ENCODE data around the gene CSTPP1. TPM values are rescaled to one million over a fixed set of nuclear protein-coding genes. Genes with fewer than 3 reads are reported as not detected.

Gene CSTPP1
- total and polyA plus RNA-seq, 2 of the 4 experiments (the other 2 are of a cell fraction): 22.0 to 35.7 TPM

DNA sequence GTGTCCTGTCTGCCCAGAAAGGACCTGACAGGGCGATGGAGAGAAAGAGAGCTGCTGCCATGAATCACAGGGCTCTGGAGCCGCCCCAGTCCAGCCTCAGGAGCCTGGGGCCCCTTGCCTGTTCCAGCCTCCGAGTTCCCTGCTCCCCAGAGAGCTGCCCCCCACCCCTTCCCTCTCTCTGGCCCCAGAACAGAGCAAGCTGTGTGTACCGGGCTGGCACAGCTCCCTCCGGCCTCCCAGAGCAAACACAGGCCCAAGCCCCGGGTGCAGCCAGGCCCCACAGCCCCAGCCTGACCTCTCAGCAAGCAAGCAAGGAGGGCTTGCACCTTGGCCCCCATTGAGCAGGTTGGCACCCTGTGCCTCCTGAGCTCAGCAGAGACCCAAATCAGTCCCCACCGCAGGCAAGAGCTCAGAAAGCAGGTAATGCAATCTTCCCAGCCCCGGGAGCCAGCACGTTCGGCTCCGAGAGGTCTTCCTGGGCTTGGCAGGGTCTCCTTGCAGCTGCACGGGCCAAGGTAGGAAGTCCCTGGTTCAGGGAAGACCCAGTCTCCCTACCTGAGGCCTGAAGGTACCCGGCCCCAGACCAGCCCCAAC is 248.2 kb downstream of the CSTPP1 start:
- Histone ChIP-seq H3K79me1 (ENCODE audit: low read depth in 1 of 2, low read length in 2 of 2) (peaks cover 4 to 27% of the 10 kb centered on the region in 2 experiments; a peak in 2 of 4 replicates), H2AFZ (replicated peaks; ENCODE audit: low read length, poor library complexity) (peak overlapping the region; percentile 95), H3K4me3 (ENCODE audit: insufficient read depth, low read depth, low read length) (peak overlapping the region; percentile 94), H3K27me3 (ENCODE audit: control insufficient read depth, insufficient read depth, low read length) (no peaks in the 10 kb centered on the region), H3K9ac (ENCODE audit: low read depth, low read length) (peak overlapping the region; percentile 72), H3K23ac (ENCODE audit: low read depth, low read length) (peak overlapping the region; percentile 60; the same call in 1 of the 2 replicates), H3K9me1 (ENCODE audit: insufficient read depth, low read length) (no peaks in the 10 kb centered on the region), H3K9me3 (ENCODE audit: control insufficient read depth, insufficient read depth, low read length) (no peaks in the 10 kb centered on the region), H2BK120ac (ENCODE audit: low read depth, low read length) (peak overlapping the region; percentile 38; the same call in 1 of the 2 replicates), H4K91ac (ENCODE audit: insufficient read depth, low read depth, low read length) (peak overlapping the region; percentile 21; the same call in 1 of the 2 replicates), H2BK20ac (ENCODE audit: low read depth, low read length) (no peak overlapping the region), H3K14ac (replicated peaks; ENCODE audit: low read depth, low read length) (peak overlapping the region; percentile 48; the same call in 1 of the 2 replicates), H4K20me1 (ENCODE audit: insufficient read depth, low read length) (peaks cover 4% of the 10 kb centered on the region; the same call in 1 of the 2 replicates), H3K18ac (ENCODE audit: low read depth, low read length) (peak overlapping the region; percentile 20; the same call in 1 of the 2 replicates), H2AK5ac (ENCODE audit: low read depth, low read length) (peak overlapping the region; percentile 27; the same call in 1 of the 2 replicates), H3K4me1 (ENCODE audit: control insufficient read depth, insufficient read depth, low read length) (peaks cover 18% of the 10 kb centered on the region), H3K36me3 (ENCODE audit: control insufficient read depth, insufficient read depth, low read length) (peaks cover 10% of the 10 kb centered on the region; the same call in 1 of the 2 replicates), H4K8ac (ENCODE audit: low read depth in 2 of 2, low read length in 2 of 2) (peak overlapping the region; percentile 42 to 90; a peak in 2 of 4 replicates), H3K56ac (ENCODE audit: extremely low read depth, insufficient read depth, low read length) (no peak overlapping the region), H2BK5ac (ENCODE audit: low read depth, low read length, poor library complexity, severe bottlenecking) (no peak overlapping the region), H3K27ac (ENCODE audit: insufficient read depth, low read length) (peak overlapping the region; percentile 48), H3K4me2 (ENCODE audit: low read depth, low read length) (peak overlapping the region; percentile 94), H2BK15ac (ENCODE audit: low read depth, low read length) (no peak overlapping the region), H3K4ac (ENCODE audit: low read depth, low read length) (peak overlapping the region; percentile 68), H2AK9ac (replicated peaks; ENCODE audit: low read depth, low read length, poor library complexity) (peak overlapping the region; percentile 94), H4K5ac (ENCODE audit: low read depth, low read length) (no peak overlapping the region)
- 43% methylated on average over 1 of the region's 13 CpGs; no CpG with 5 or more reads in 1 of the 2 experiments for WGBS, 2 experiments (ENCODE audit: extremely low coverage in 2 of 2, insufficient read length in 1 of 2)
- ATAC-seq (ENCODE audit: low read depth): no peak
- TF ChIP-seq MAZ (IDR thresholded peaks at IDR 0.05; ENCODE audit: borderline replicate concordance, low read depth, low read length): no peak
- TF ChIP-seq MAFK (IDR thresholded peaks at IDR 0.05; ENCODE audit: low read depth, low read length): no peak
- no peak for TF ChIP-seq POLR2A (IDR thresholded peaks at IDR 0.05; ENCODE audit: low read depth, low read length)
- TF ChIP-seq, protein P1, sequence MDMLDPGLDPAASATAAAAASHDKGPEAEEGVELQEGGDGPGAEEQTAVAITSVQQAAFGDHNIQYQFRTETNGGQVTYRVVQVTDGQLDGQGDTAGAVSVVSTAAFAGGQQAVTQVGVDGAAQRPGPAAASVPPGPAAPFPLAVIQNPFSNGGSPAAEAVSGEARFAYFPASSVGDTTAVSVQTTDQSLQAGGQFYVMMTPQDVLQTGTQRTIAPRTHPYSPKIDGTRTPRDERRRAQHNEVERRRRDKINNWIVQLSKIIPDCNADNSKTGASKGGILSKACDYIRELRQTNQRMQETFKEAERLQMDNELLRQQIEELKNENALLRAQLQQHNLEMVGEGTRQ (IDR thresholded peaks at IDR 0.05; ENCODE audit: low read depth, low read length): no peak
- TF ChIP-seq NFE2L2 (IDR thresholded peaks at IDR 0.05; ENCODE audit: low read depth, low read length): no peak
- no peak for TF ChIP-seq CHD1 (IDR thresholded peaks at IDR 0.05; ENCODE audit: low read depth, low read length)
- TF ChIP-seq FOS (IDR thresholded peaks at IDR 0.05; ENCODE audit: low read depth, low read length): no peak
- POLR2A ChIA-PET (ENCODE audit: unreplicated experiment): interaction anchor here (1.4 kb wide), 1 partner anchor 75 kb away, joined by 4 read pairs; no protein-coding TSS in a partner anchor
- intact Hi-C loops (cut with micrococcal nuclease): no loop called here
- CTCF ChIA-PET: interaction anchor here (0.8 to 1.0 kb wide), 3 partner anchors 49 to 75 kb away, joined by 3 to 4 read pairs (median 3); no protein-coding TSS in a partner anchor
- dilution Hi-C loops (cut with HindIII; ENCODE audit: low sequenced_read_pairs, unreplicated experiment): no loop called here
- in situ Hi-C loops (cut with MboI; ENCODE audit: low sequenced_read_pairs): loop anchor here (5.0 kb wide), 1 partner anchor 162 kb away; no protein-coding TSS in a partner anchor
- no peak for DNase-seq
- BruUV-seq (replicated peaks): no TSS peak
